K562 (cell line): Measurements from ENCODE around the gene SLC12A9. TPM values are rescaled to one million over a fixed set of nuclear protein-coding genes. Genes with fewer than 3 reads are reported as not detected.
A peak's percentile ranks its signal among the peaks of the same experiment; 100 is the strongest.

Experiments
- CHAMP1 ChIP-seq: fragments of 450-650 bp; IDR thresholded peaks from 2 replicates; pipeline ENCODE4 v1.6.1; 2016; ENCODE audit warnings: mild to moderate bottlenecking
- CLOCK ChIP-seq: fragments of 250-450 bp; sonication (Bioruptor Pico); IDR thresholded peaks from 2 replicates; pipeline ENCODE4 v1.4.0; 2020; ENCODE audit warnings: mild to moderate bottlenecking, moderate library complexity, borderline replicate concordance
- FIP1L1 ChIP-seq: fragments of 200-400 bp; formaldehyde crosslinking; IDR thresholded peaks from 2 replicates; pipeline ENCODE4 v1.6.1; 2018; ENCODE audit warnings: mild to moderate bottlenecking, low read depth, low read length; ENCODE audit not compliant: poor library complexity, severe bottlenecking
- HDAC1 ChIP-seq, 2 experiments: fragments of 450-650 bp; IDR thresholded peaks; 2 replicates each; pipeline ENCODE4 v1.6.1; 2016 to 2017; ENCODE audit warnings: inconsistent platforms in 1 of 2, mild to moderate bottlenecking in 1 of 2, moderate library complexity in 1 of 2
- RBBP5 ChIP-seq: fragments of 200-600 bp; sonication (generic); IDR thresholded peaks from 2 replicates; pipeline ENCODE4 v1.6.1; 2012; ENCODE audit warnings: borderline replicate concordance, mild to moderate bottlenecking, low read length, control low read depth, inconsistent platforms; ENCODE audit not compliant: insufficient read depth, poor library complexity, severe bottlenecking
- SIN3A ChIP-seq, 2 experiments: fragments of 150-350 bp in 1 of 2; IDR thresholded peaks; 2 replicates each; pipeline ENCODE4 v1.6.1; 2011 to 2016; ENCODE audit warnings: borderline replicate concordance in 2 of 2, low read depth in 2 of 2, low read length in 2 of 2, mild to moderate bottlenecking in 2 of 2, moderate library complexity in 2 of 2; ENCODE audit not compliant: control insufficient read depth in 1 of 2
- SMARCC2 ChIP-seq: fragments of 450-650 bp; IDR thresholded peaks from 2 replicates; pipeline ENCODE4 v1.6.1; 2017; ENCODE audit warnings: antibody characterized with exemption, moderate library complexity, mild to moderate bottlenecking, low read depth
- TCF7 ChIP-seq: sonication (generic); IDR thresholded peaks from 2 replicates; pipeline ENCODE4 v1.6.1; 2016; ENCODE audit warnings: antibody characterized with exemption, borderline replicate concordance
- USF1 ChIP-seq: sonication (generic); formaldehyde crosslinking; IDR thresholded peaks from 2 replicates; pipeline ENCODE4 v1.9.0; 2022; ENCODE audit warnings: mild to moderate bottlenecking, missing genetic modification reagents
- XRCC4 ChIP-seq: IDR thresholded peaks from one replicate; pipeline ENCODE4 v1.6.1; 2011; ENCODE audit not compliant: insufficient read depth, insufficient read length; ENCODE audit errors: extremely low read depth
- ZMIZ1 ChIP-seq, 2 experiments: fragments of 150-350 bp in 1 of 2; IDR thresholded peaks; 2 replicates each; pipeline ENCODE4 v1.6.1; 2012 to 2016; ENCODE audit warnings: low read depth in 2 of 2, low read length in 2 of 2, mild to moderate bottlenecking in 1 of 2, moderate library complexity in 1 of 2
- polyA plus RNA-seq, 8 experiments: library from polyadenylated mRNA; depleted of rRNA in 4 of 8; stranded (reverse) in 5 of 8; unstranded in 3 of 8; fragments of >200 nt; fragmentation: Nextera tagmentation in 2 of 8; fragmentation: Illumina TruSeq in 1 of 8; extraction: Ambion mirVana in 2 of 8; extraction: Trizol in 1 of 8; gene quantifications; 2 replicates each; pipeline versions ENCODE4 v1.2.1 to v1.2.3, GENCODE V29; 2011 to 2014; ENCODE audit warnings: inconsistent platforms in 1 of 8, missing spikeins in 1 of 8
- total RNA-seq, 7 experiments: library from RNA; depleted of rRNA in 6 of 7; stranded (reverse); fragments of >200 nt in 6 of 7; fragmentation: Illumina TruSeq in 2 of 7; extraction: Trizol in 2 of 7; gene quantifications; 2 replicates each; pipeline versions ENCODE4 v1.2.1 to v1.2.3, GENCODE V29; 2011 to 2021; ENCODE audit warnings: low replicate concordance in 1 of 7
- TF ChIP-seq, protein P1 (sequence below): IDR thresholded peaks from 2 replicates; pipeline ENCODE4 v1.6.1; 2012; ENCODE audit warnings: low read depth, low read length, improper control_type of control experiment, borderline replicate concordance

SLC12A9 gene
- total and polyA plus RNA-seq, 9 of the 15 experiments (the other 6 are each of a cell fraction or from before 2014, with no cell fraction given): 0.06 to 20.2 (median 10.7) TPM

DNA sequence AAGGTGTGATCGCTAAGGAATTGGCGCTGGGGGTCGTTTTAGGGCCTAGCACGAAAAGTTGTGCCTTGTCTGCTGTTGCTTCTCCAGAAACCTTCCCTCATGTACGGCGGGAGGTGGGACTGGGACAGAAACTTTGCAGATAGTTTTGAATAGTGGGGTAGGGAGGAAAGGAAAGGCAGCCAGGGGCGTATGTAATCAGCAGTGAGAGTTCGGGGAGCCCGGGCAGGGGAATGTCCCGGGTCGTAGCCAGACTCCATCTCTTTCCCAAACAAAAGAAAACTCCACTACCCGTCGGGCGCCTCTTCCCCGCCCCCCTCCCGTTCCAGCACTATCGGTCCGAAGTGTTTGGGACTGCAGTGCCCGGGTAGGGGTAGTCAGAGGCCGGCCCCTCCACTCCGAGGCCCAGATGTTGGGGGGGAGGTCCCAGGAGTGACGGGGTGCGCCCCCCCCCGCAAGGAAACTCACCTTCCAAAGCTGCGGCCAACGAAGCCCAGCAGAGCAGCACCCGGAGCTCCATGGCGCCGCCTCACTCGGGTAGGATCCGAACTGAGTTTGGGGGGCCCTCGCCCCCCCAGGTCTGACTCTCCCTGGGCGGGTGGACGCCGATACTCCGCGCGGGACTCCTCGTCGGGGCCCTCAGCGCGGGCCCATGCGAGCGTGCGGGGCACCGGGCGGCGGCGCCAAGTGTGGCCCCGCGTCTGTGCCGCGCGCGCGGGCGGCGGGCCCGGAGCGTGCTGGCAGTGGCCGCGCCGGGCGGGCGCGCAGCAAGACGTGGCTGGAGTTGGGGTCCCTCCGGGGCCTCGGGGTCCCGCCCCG is 25.8 kb upstream of the SLC12A9 start (continued):
- TF ChIP-seq, protein P1, sequence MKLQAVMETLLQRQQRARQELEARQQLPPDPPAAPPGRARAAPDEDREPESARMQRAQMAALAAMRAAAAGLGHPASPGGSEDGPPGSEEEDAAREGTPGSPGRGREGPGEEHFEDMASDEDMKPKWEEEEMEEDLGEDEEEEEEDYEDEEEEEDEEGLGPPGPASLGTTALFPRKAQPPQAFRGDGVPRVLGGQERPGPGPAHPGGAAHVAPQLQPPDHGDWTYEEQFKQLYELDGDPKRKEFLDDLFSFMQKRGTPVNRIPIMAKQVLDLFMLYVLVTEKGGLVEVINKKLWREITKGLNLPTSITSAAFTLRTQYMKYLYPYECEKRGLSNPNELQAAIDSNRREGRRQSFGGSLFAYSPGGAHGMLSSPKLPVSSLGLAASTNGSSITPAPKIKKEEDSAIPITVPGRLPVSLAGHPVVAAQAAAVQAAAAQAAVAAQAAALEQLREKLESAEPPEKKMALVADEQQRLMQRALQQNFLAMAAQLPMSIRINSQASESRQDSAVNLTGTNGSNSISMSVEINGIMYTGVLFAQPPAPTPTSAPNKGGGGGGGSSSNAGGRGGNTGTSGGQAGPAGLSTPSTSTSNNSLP: no peak
- TF ChIP-seq ZMIZ1 (IDR thresholded peaks at IDR 0.05; ENCODE audit: low read depth in 2 of 2, low read length in 2 of 2) (no peak), SMARCC2 (no peak), USF1 (CRISPR knock-in tag) (0 out of 2 replicates have a peak, but pooled peaks have one; percentile 5), CHAMP1 (no peak), FIP1L1 (no peak), HDAC1 (IDR thresholded peaks at IDR 0.05) (0 out of 4 replicates have a peak, but pooled peaks of 1 of the 2 experiments have one; percentile 18), TCF7 (no peak), CLOCK (CRISPR knock-in tag) (no peak), RBBP5 (peak; percentile 79), XRCC4 (no peak), SIN3A (IDR thresholded peaks at IDR 0.05; ENCODE audit: borderline replicate concordance in 2 of 2, control insufficient read depth in 1 of 2, low read depth in 2 of 2, low read length in 2 of 2) (0 out of 4 replicates have a peak, but pooled peaks of 1 of the 2 experiments have one; percentile 26)
